HEK293T (cell line): ENCODE data around the gene FOXJ2.

Source experiments
- CTCF ChIA-PET: fragments of 350-600 bp; formaldehyde crosslinking; extraction: SDS; loops from one replicate; lab custom pipeline; 2021; ENCODE audit warnings: antibody characterized with exemption, inconsistent platforms; lab: Yijun Ruan, JAX
- POLR2A ChIA-PET: fragments of 350-600 bp; formaldehyde crosslinking; extraction: SDS; loops from one replicate; lab custom pipeline; 2020; ENCODE audit warnings: antibody characterized with exemption, inconsistent platforms; lab: Yijun Ruan, JAX
- DNase-seq: peaks from one replicate; pipeline ENCODE4 v3.0.0; 2012; ENCODE audit warnings: mixed read lengths; ENCODE audit errors: extremely low spot score
- ELF4 ChIP-seq: fragments of 450-650 bp; IDR thresholded peaks from 2 replicates; pipeline ENCODE4 v1.6.1; 2017; ENCODE audit warnings: antibody characterized with exemption
- FOXA1 ChIP-seq: fragments of 450-650 bp; IDR thresholded peaks from 2 replicates; pipeline ENCODE4 v1.6.1; 2016; ENCODE audit warnings: mild to moderate bottlenecking
- FOXK2 ChIP-seq: fragments of 450-650 bp; IDR thresholded peaks from 2 replicates; pipeline ENCODE4 v1.6.1; 2016; ENCODE audit warnings: mild to moderate bottlenecking
- FOXM1 ChIP-seq: fragments of 450-650 bp; IDR thresholded peaks from 2 replicates; pipeline ENCODE4 v1.6.1; 2017; ENCODE audit warnings: mild to moderate bottlenecking, borderline replicate concordance
- HDGF ChIP-seq: fragments of 450-650 bp; IDR thresholded peaks from 2 replicates; pipeline ENCODE4 v1.6.1; 2017; ENCODE audit warnings: antibody characterized with exemption, borderline replicate concordance
- LEF1 ChIP-seq: fragments of 450-650 bp; IDR thresholded peaks from 2 replicates; pipeline ENCODE4 v1.6.1; 2017; ENCODE audit warnings: mild to moderate bottlenecking, borderline replicate concordance
- NFRKB ChIP-seq: fragments of 450-650 bp; IDR thresholded peaks from 2 replicates; pipeline ENCODE4 v1.6.1; 2016; ENCODE audit warnings: mild to moderate bottlenecking, moderate library complexity
- PKNOX1 ChIP-seq: fragments of 450-650 bp; IDR thresholded peaks from 2 replicates; pipeline ENCODE4 v1.6.1; 2016
- SP1 ChIP-seq: fragments of 450-650 bp; IDR thresholded peaks from 2 replicates; pipeline ENCODE4 v1.6.1; 2017
- SUZ12 ChIP-seq: fragments of 450-650 bp; IDR thresholded peaks from 2 replicates; pipeline ENCODE4 v1.6.1; 2016; ENCODE audit warnings: mild to moderate bottlenecking
- TARDBP ChIP-seq: fragments of 450-650 bp; IDR thresholded peaks from 2 replicates; pipeline ENCODE4 v1.6.1; 2016
- ZNF384 ChIP-seq: fragments of 450-650 bp; IDR thresholded peaks from 2 replicates; pipeline ENCODE4 v1.6.1; 2016

The FOXJ2 gene

GRCh38 chr12:8096281-8096915 lies 63.9 kb downstream of the FOXJ2 start:
- ChIA-PET CTCF (no interaction called here), POLR2A (no interaction called here)
- DNase-seq, result no peak
- TF ChIP-seq FOXA1 (no peak), ZNF384 (no peak), TARDBP (no peak), HDGF (no peak), FOXM1 (no peak), SUZ12 (no peak), PKNOX1 (no peak), SP1 (no peak), NFRKB (no peak), LEF1 (no peak), FOXK2 (no peak), ELF4 (no peak)

GRCh38 chr12:8099235-8099634 lies 66.7 kb downstream of the FOXJ2 start:
- TF ChIP-seq LEF1 (no peak), ELF4 (no peak), NFRKB (no peak), FOXM1 (no peak)
- CTCF ChIA-PET, result interaction anchor here (1.2 to 1.3 kb wide), 2 partner anchors 10 to 138 kb away, joined by 3 to 4 read pairs; no protein-coding TSS in a partner anchor
- POLR2A ChIA-PET, result no interaction called here
- no peak for DNase-seq
